Ovary (tissue), 3 donors: Measurements from ENCODE around the gene ZSCAN21.

Experiments
- CTCF ChIP-seq, 3 donors: fragments of 450-650 bp in 2 of 3; fragments of 200-600 bp in 1 of 3; IDR thresholded peaks; one replicate each; pipeline versions ENCODE4 v1.5.1 to v1.8.0; 2016 to 2022; ENCODE audit warnings: antibody characterized with exemption in 3 of 3, mild to moderate bottlenecking in 1 of 3
- EP300 ChIP-seq: sonication (generic); formaldehyde crosslinking; IDR thresholded peaks from one replicate; pipeline ENCODE4 v1.6.1; 2017; ENCODE audit warnings: antibody characterized with exemption
- POLR2A ChIP-seq: fragments of 450-650 bp; IDR thresholded peaks from one replicate; pipeline ENCODE4 v1.6.1; 2017; ENCODE audit warnings: antibody characterized with exemption, mild to moderate bottlenecking, moderate library complexity
- donor health status: DM: no; HTN: no; CAD: no.

- TF ChIP-seq CTCF (IDR thresholded peaks at IDR 0.05) = no peak
- no peak for TF ChIP-seq POLR2A
- TF ChIP-seq EP300 = no peak
Observed at GRCh38 chr7:100022621-100023020, 27.0 kb upstream of the ZSCAN21 start.
